Karpas-422 (cell line): ENCODE measurements around the gene RNF217. TPM values are rescaled to one million over a fixed set of nuclear protein-coding genes. Genes with fewer than 3 reads are reported as not detected.

Source experiments
- DNase-seq: peaks from one replicate; pipeline ENCODE4 v3.0.0-alpha.2; 2015
- H2AFZ ChIP-seq: fragments of 200-600 bp; sonication (generic); 2 replicates; pipeline ENCODE4 v1.6.1; 2014; ENCODE audit warnings: antibody characterized with exemption, low read length, mixed read lengths
- H3K27ac ChIP-seq: fragments of 200-600 bp; sonication (generic); 2 replicates; pipeline ENCODE4 v1.5.1; 2014; ENCODE audit warnings: mild to moderate bottlenecking, low read length, moderate library complexity
- H3K27me3 ChIP-seq: fragments of 200-600 bp; sonication (generic); 2 replicates; pipeline ENCODE4 v1.6.1; 2014; ENCODE audit warnings: low read length, mixed read lengths
- H3K36me3 ChIP-seq: fragments of 200-600 bp; sonication (generic); 2 replicates; pipeline ENCODE4 v1.6.1; 2014; ENCODE audit warnings: low read length, mixed read lengths; ENCODE audit not compliant: insufficient read depth
- H3K4me1 ChIP-seq: fragments of 200-600 bp; sonication (generic); 2 replicates; pipeline ENCODE4 v1.6.1; 2014; ENCODE audit warnings: mild to moderate bottlenecking, low read length, mixed read lengths
- H3K4me2 ChIP-seq: fragments of 200-600 bp; sonication (generic); 2 replicates; pipeline ENCODE4 v1.6.1; 2014; ENCODE audit warnings: low read length, low read depth, mild to moderate bottlenecking; ENCODE audit not compliant: poor library complexity, severe bottlenecking
- H3K4me3 ChIP-seq: fragments of 200-600 bp; sonication (generic); 2 replicates; pipeline ENCODE4 v1.5.1; 2014; ENCODE audit warnings: mild to moderate bottlenecking, antibody characterized with exemption, low read length, mixed read lengths
- H3K79me2 ChIP-seq: fragments of 200-600 bp; sonication (generic); 2 replicates; pipeline ENCODE4 v1.6.1; 2014; ENCODE audit warnings: mild to moderate bottlenecking, low read length, mixed read lengths
- H3K9ac ChIP-seq: fragments of 200-600 bp; sonication (generic); 2 replicates; pipeline ENCODE4 v1.6.0; 2014; ENCODE audit warnings: low read length
- H3K9me2 ChIP-seq: fragments of 200-600 bp; sonication (generic), shearing (Covaris generic); replicated peaks from 2 replicates; pipeline ENCODE4 v1.6.0; 2014; ENCODE audit warnings: mild to moderate bottlenecking, low read length, moderate library complexity; ENCODE audit not compliant: insufficient read depth
- H3K9me3 ChIP-seq: fragments of 300-700, 200-600 bp; sonication (generic); 2 replicates; pipeline ENCODE4 v1.6.1; 2014; ENCODE audit warnings: low read length, mixed read lengths
- H4K20me1 ChIP-seq: fragments of 200-600 bp; sonication (generic); 2 replicates; pipeline ENCODE4 v1.6.1; 2014; ENCODE audit warnings: mild to moderate bottlenecking, antibody characterized with exemption, low read length, low read depth; ENCODE audit not compliant: insufficient read depth
- total RNA-seq: library from RNA; depleted of rRNA; stranded (reverse); fragments of >200 nt; shearing (Covaris generic); gene quantifications from 2 replicates; pipeline ENCODE4 v1.2.3, GENCODE V29; 2014; ENCODE audit warnings: low replicate concordance

RNF217 gene
- total RNA-seq, 1 experiment from 2014 or later, result not detected

- Histone ChIP-seq H3K9me2 (no peaks in the 10 kb centered on the region), H3K4me2 (no peak overlapping the region), H3K79me2 (no peaks in the 10 kb centered on the region), H3K9ac (no peak overlapping the region), H3K27me3 (no peaks in the 10 kb centered on the region), H3K27ac (no peak overlapping the region), H3K9me3 (no peaks in the 10 kb centered on the region), H2AFZ (no peak overlapping the region), H3K4me3 (no peak overlapping the region), H4K20me1 (no peaks in the 10 kb centered on the region), H3K4me1 (no peaks in the 10 kb centered on the region), H3K36me3 (no peaks in the 10 kb centered on the region)
- no peak for DNase-seq
Observed at GRCh38 chr6:125086716-125087115, 124.5 kb downstream of the RNF217 start.

DNA sequence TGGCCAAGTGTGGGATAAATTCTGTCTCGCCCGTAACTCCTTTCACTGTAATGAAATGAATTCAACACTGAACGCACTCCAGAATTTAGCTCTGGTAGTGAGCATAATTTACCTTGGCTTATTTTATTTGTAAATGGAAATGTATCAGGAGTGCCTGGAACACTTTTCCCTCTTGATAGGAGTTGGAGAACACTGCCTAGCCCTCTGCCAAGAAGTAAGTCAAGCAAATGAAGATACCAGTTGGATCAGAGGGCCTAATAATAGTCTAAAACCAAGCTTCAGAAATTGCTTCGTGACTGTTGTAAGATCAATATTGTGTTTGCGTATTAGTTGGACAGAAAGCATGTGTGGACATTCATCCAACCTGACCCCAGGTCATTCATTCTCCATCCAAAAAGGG is 126.7 kb downstream of the RNF217 start:
- Histone ChIP-seq H3K9me2 (no peaks in the 10 kb centered on the region), H4K20me1 (no peaks in the 10 kb centered on the region), H2AFZ (no peak overlapping the region), H3K79me2 (no peaks in the 10 kb centered on the region), H3K9me3 (no peaks in the 10 kb centered on the region), H3K27ac (no peak overlapping the region), H3K9ac (no peak overlapping the region), H3K27me3 (no peaks in the 10 kb centered on the region), H3K36me3 (no peaks in the 10 kb centered on the region), H3K4me3 (no peak overlapping the region), H3K4me2 (no peak overlapping the region), H3K4me1 (no peaks in the 10 kb centered on the region)
- no peak for DNase-seq

DNA sequence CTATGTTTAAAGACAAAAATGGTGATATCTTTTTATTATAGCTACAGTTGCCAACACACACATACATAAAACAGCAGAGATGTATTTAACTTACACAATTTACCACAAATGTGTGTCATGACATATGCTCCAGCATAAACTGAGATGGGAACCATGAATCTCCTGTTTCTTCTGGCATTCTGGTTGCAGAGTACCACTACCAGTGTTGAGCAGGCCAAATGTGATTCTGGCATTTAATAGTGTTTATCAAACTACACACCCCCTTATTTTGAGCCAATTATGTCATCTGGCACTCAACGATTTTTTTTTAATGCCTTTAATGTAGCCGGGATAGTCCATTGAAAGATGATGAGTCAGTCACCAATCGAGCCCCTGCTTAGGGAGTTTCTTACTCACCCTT is 132.3 kb downstream of the RNF217 start:
- no peaks in the 10 kb centered on the region for H3K9me2 ChIP-seq
- H3K4me1 ChIP-seq, result no peaks in the 10 kb centered on the region
- no peaks in the 10 kb centered on the region for H3K9me3 ChIP-seq
- H3K4me3 ChIP-seq, result no peak overlapping the region
- no peak for DNase-seq
- H3K4me2 ChIP-seq, result no peak overlapping the region
- no peak overlapping the region for H3K27ac ChIP-seq
- H3K27me3 ChIP-seq, result no peaks in the 10 kb centered on the region
- H4K20me1 ChIP-seq, result no peaks in the 10 kb centered on the region
- no peaks in the 10 kb centered on the region for H3K36me3 ChIP-seq
- no peaks in the 10 kb centered on the region for H3K79me2 ChIP-seq
- no peak overlapping the region for H2AFZ ChIP-seq
- no peak overlapping the region for H3K9ac ChIP-seq

- H3K27ac ChIP-seq, result no peak overlapping the region
- no peaks in the 10 kb centered on the region for H4K20me1 ChIP-seq
- H3K27me3 ChIP-seq, result no peaks in the 10 kb centered on the region
- no peaks in the 10 kb centered on the region for H3K79me2 ChIP-seq
- H3K4me2 ChIP-seq, result no peak overlapping the region
- H3K4me1 ChIP-seq, result no peaks in the 10 kb centered on the region
- H3K4me3 ChIP-seq, result no peak overlapping the region
- no peaks in the 10 kb centered on the region for H3K36me3 ChIP-seq
- H2AFZ ChIP-seq, result no peak overlapping the region
- H3K9me3 ChIP-seq, result no peaks in the 10 kb centered on the region
- DNase-seq, result no peak
- H3K9me2 ChIP-seq, result no peaks in the 10 kb centered on the region
- H3K9ac ChIP-seq, result no peak overlapping the region
Observed at GRCh38 chr6:125095580-125096301, 133.5 kb downstream of the RNF217 start.

- H3K9me2 ChIP-seq, result no peaks in the 10 kb centered on the region
- H3K4me1 ChIP-seq, result no peaks in the 10 kb centered on the region
- no peak overlapping the region for H2AFZ ChIP-seq
- H3K27ac ChIP-seq, result no peak overlapping the region
- no peaks in the 10 kb centered on the region for H4K20me1 ChIP-seq
- H3K9ac ChIP-seq, result no peak overlapping the region
- no peaks in the 10 kb centered on the region for H3K36me3 ChIP-seq
- no peak overlapping the region for H3K4me3 ChIP-seq
- no peaks in the 10 kb centered on the region for H3K79me2 ChIP-seq
- H3K4me2 ChIP-seq, result no peak overlapping the region
- H3K9me3 ChIP-seq, result no peaks in the 10 kb centered on the region
- DNase-seq, result no peak
- H3K27me3 ChIP-seq, result no peaks in the 10 kb centered on the region
Observed at GRCh38 chr6:125097186-125097585, 134.9 kb downstream of the RNF217 start.

GRCh38 chr6:125098253-125098652 is 136.0 kb downstream of the RNF217 start:
- Histone ChIP-seq H3K27me3 (no peaks in the 10 kb centered on the region), H3K9ac (no peak overlapping the region), H3K79me2 (no peaks in the 10 kb centered on the region), H2AFZ (no peak overlapping the region), H3K27ac (no peak overlapping the region), H3K36me3 (no peaks in the 10 kb centered on the region), H3K9me2 (no peaks in the 10 kb centered on the region), H4K20me1 (no peaks in the 10 kb centered on the region), H3K9me3 (no peaks in the 10 kb centered on the region), H3K4me2 (no peak overlapping the region), H3K4me1 (no peaks in the 10 kb centered on the region), H3K4me3 (no peak overlapping the region)
- no peak for DNase-seq

- Histone ChIP-seq H3K9ac (no peak overlapping the region), H3K9me3 (no peaks in the 10 kb centered on the region), H3K9me2 (no peaks in the 10 kb centered on the region), H3K27me3 (no peaks in the 10 kb centered on the region), H3K36me3 (no peaks in the 10 kb centered on the region), H3K4me2 (no peak overlapping the region), H3K27ac (no peak overlapping the region), H4K20me1 (no peaks in the 10 kb centered on the region), H3K4me1 (no peaks in the 10 kb centered on the region), H3K79me2 (no peaks in the 10 kb centered on the region), H2AFZ (no peak overlapping the region), H3K4me3 (no peak overlapping the region)
- DNase-seq, result peak; percentile 48
Observed at GRCh38 chr6:125099211-125100073, 137.2 kb downstream of the RNF217 start.

- DNase-seq, result no peak
- Histone ChIP-seq H3K9me3 (no peaks in the 10 kb centered on the region), H3K27ac (no peak overlapping the region), H3K4me2 (no peak overlapping the region), H4K20me1 (no peaks in the 10 kb centered on the region), H3K4me3 (no peak overlapping the region), H3K9ac (no peak overlapping the region), H3K79me2 (no peaks in the 10 kb centered on the region), H3K9me2 (no peaks in the 10 kb centered on the region), H3K27me3 (no peaks in the 10 kb centered on the region), H3K4me1 (no peaks in the 10 kb centered on the region), H2AFZ (no peak overlapping the region), H3K36me3 (no peaks in the 10 kb centered on the region)
Observed at GRCh38 chr6:125100074-125100652, 137.9 kb downstream of the RNF217 start.
